ENCODE results near the gene EPN2. TPM values are rescaled to one million over a fixed set of nuclear protein-coding genes. Genes with fewer than 3 reads are reported as not detected.

Gene EPN2
- total RNA-seq, 4 donors from 2014 or later, result 26.5 to 49.2 (median 38.9) TPM

GRCh38 chr17:19317359-19318095 lies 80.4 kb downstream of the EPN2 start:
- intact Hi-C loops (cut with DNase I), result no loop called here
- 68% methylated on average over 11 of the region's 19 CpGs for WGBS
- Histone ChIP-seq H3K4me1 (peaks cover 33 to 42% (median 37%) of the 10 kb centered on the region in 4 donors), H3K27me3 (no peaks in the 10 kb centered on the region), H3K9me3 (no peaks in the 10 kb centered on the region), H3K36me3 (peaks cover 11 to 53% (median 45%) of the 10 kb centered on the region in 4 donors), H3K27ac (replicated peaks in 1 of 4) (peak overlapping the region; percentile 21 to 53 (median 46)), H3K4me3 (no peak overlapping the region)
- no peak for TF ChIP-seq EP300 (IDR thresholded peaks at IDR 0.05)
- peak in 2 of 3 experiments; percentile 24 to 28 for TF ChIP-seq CTCF (IDR thresholded peaks at IDR 0.05)
- TF ChIP-seq POLR2A (IDR thresholded peaks at IDR 0.05; ENCODE audit: low read depth), result no peak
- peak; percentile 40 to 66 for TF ChIP-seq POLR2AphosphoS5 (IDR thresholded peaks at IDR 0.05)
- no peak for DNase-seq (ENCODE audit: extremely low spot score)

- DNase-seq (ENCODE audit: extremely low spot score), result no peak
- no peak overlapping the region for H3K27ac ChIP-seq (replicated peaks in 1 of 4)
- WGBS, result 78% methylated on average over 6 of the region's 6 CpGs
Measured at GRCh38 chr17:19318611-19319010, 81.4 kb downstream of the EPN2 start.

GRCh38 chr17:19319771-19320505 lies 82.8 kb downstream of the EPN2 start:
- Histone ChIP-seq H3K27me3 (no peaks in the 10 kb centered on the region), H3K36me3 (peaks cover under 1 to 51% (median 38%) of the 10 kb centered on the region in 4 donors), H3K4me3 (no peak overlapping the region), H3K27ac (replicated peaks in 1 of 4) (no peak overlapping the region), H3K9me3 (no peaks in the 10 kb centered on the region), H3K4me1 (peaks cover 13 to 22% (median 18%) of the 10 kb centered on the region in 4 donors)
- 97% methylated on average over 12 of the region's 12 CpGs for WGBS
- no peak for DNase-seq (ENCODE audit: extremely low spot score)
- no peak for TF ChIP-seq POLR2A (IDR thresholded peaks at IDR 0.05; ENCODE audit: low read depth)
- TF ChIP-seq POLR2AphosphoS5 (IDR thresholded peaks at IDR 0.05), result no peak
- TF ChIP-seq EP300 (IDR thresholded peaks at IDR 0.05), result no peak
- TF ChIP-seq CTCF (IDR thresholded peaks at IDR 0.05), result no peak
- intact Hi-C loops (cut with DNase I), result no loop called here

More at GRCh38 chr17:19318611-19319010, 81.4 kb downstream of the EPN2 start:
- TF ChIP-seq POLR2A (IDR thresholded peaks at IDR 0.05; ENCODE audit: low read depth) (no peak), EP300 (IDR thresholded peaks at IDR 0.05) (no peak)
- Histone ChIP-seq H3K4me3 (no peak overlapping the region), H3K27me3 (no peaks in the 10 kb centered on the region), H3K4me1 (peaks cover 22 to 31% (median 27%) of the 10 kb centered on the region in 4 donors), H3K36me3 (peaks cover 5 to 51% (median 43%) of the 10 kb centered on the region in 4 donors), H3K9me3 (no peaks in the 10 kb centered on the region)
- intact Hi-C loops (cut with DNase I), result no loop called here

GRCh38 chr17:19320876-19321275 lies 83.7 kb downstream of the EPN2 start:
- H3K27me3 ChIP-seq, result no peaks in the 10 kb centered on the region
- no peak overlapping the region for H3K4me3 ChIP-seq
- peaks cover 13 to 22% (median 18%) of the 10 kb centered on the region in 4 donors for H3K4me1 ChIP-seq
- no peak for DNase-seq (ENCODE audit: extremely low spot score)
- H3K9me3 ChIP-seq, result no peaks in the 10 kb centered on the region
- H3K27ac ChIP-seq (replicated peaks in 1 of 4), result no peak overlapping the region
- peaks cover 0 to 43% (median 31%) of the 10 kb centered on the region in 4 donors for H3K36me3 ChIP-seq
- TF ChIP-seq EP300 (IDR thresholded peaks at IDR 0.05) (no peak), CTCF (IDR thresholded peaks at IDR 0.05) (no peak), POLR2A (IDR thresholded peaks at IDR 0.05; ENCODE audit: low read depth) (no peak), POLR2AphosphoS5 (IDR thresholded peaks at IDR 0.05) (no peak)
- intact Hi-C loops (cut with DNase I), result no loop called here
- WGBS, result 100% methylated on average over 1 of the region's 5 CpGs

Measured in esophagus muscularis mucosa (tissue), 4 donors.